ENCODE measurements around the gene TMBIM4. TPM values are rescaled to one million over a fixed set of nuclear protein-coding genes. Genes with fewer than 3 reads are reported as not detected.

The TMBIM4 gene
- total RNA-seq, 4 donors from 2014 or later, result 73.5 to 110 (median 80.9) TPM

- Histone ChIP-seq H3K4me1 (no peaks in the 10 kb centered on the region), H3K4me3 (no peak overlapping the region), H3K36me3 (peaks cover 0 to 16% of the 10 kb centered on the region in 2 donors), H3K9me3 (no peaks in the 10 kb centered on the region), H3K27me3 (no peaks in the 10 kb centered on the region), H3K27ac (no peak overlapping the region)
- intact Hi-C loops (cut with DNase I; ENCODE audit: low total_unique reads) (no loop called here), in situ Hi-C loops (cut with MboI; ENCODE audit: low sequenced_read_pairs in 4 of 4) (no loop called here)
- DNase-seq, result no peak
- TF ChIP-seq POLR2A (IDR thresholded peaks at IDR 0.05), result no peak
- no peak for TF ChIP-seq CTCF (IDR thresholded peaks at IDR 0.05 in 4 of 5, conservative IDR thresholded peaks at IDR 0.05 in 1 of 5)
- ATAC-seq, result no peak
These were observed 51.4 kb downstream of the TMBIM4 start for GRCh38 chr12:66118240-66118891.

GRCh38 chr12:66117242-66117641 is 52.6 kb downstream of the TMBIM4 start:
- intact Hi-C loops (cut with DNase I; ENCODE audit: low total_unique reads) (no loop called here), in situ Hi-C loops (cut with MboI; ENCODE audit: low sequenced_read_pairs in 4 of 4) (no loop called here)
- H3K4me1 ChIP-seq, result no peaks in the 10 kb centered on the region
- no peak for DNase-seq
- no peak for TF ChIP-seq POLR2A (IDR thresholded peaks at IDR 0.05)
- TF ChIP-seq CTCF (IDR thresholded peaks at IDR 0.05 in 4 of 5, conservative IDR thresholded peaks at IDR 0.05 in 1 of 5), result no peak
- H3K4me3 ChIP-seq, result no peak overlapping the region
- no peaks in the 10 kb centered on the region for H3K27me3 ChIP-seq
- H3K9me3 ChIP-seq, result no peaks in the 10 kb centered on the region
- no peak for ATAC-seq
- peaks cover 0 to 5% of the 10 kb centered on the region in 2 donors for H3K36me3 ChIP-seq
- no peak overlapping the region for H3K27ac ChIP-seq

GRCh38 chr12:66115071-66115600 is 54.7 kb downstream of the TMBIM4 start:
- H3K27me3 ChIP-seq, result no peaks in the 10 kb centered on the region
- H3K4me3 ChIP-seq, result no peak overlapping the region
- intact Hi-C loops (cut with DNase I; ENCODE audit: low total_unique reads), result no loop called here
- H3K36me3 ChIP-seq, result no peaks in the 10 kb centered on the region
- H3K4me1 ChIP-seq, result no peaks in the 10 kb centered on the region
- no peak overlapping the region for H3K27ac ChIP-seq
- no peak for ATAC-seq
- DNase-seq, result no peak
- TF ChIP-seq POLR2A (IDR thresholded peaks at IDR 0.05), result no peak
- H3K9me3 ChIP-seq, result no peaks in the 10 kb centered on the region
- in situ Hi-C loops (cut with MboI; ENCODE audit: low sequenced_read_pairs in 4 of 4), result no loop called here

- intact Hi-C loops (cut with DNase I; ENCODE audit: low total_unique reads), result no loop called here
- Histone ChIP-seq H3K4me3 (no peak overlapping the region), H3K27me3 (no peaks in the 10 kb centered on the region), H3K27ac (no peak overlapping the region), H3K4me1 (no peaks in the 10 kb centered on the region), H3K9me3 (no peaks in the 10 kb centered on the region), H3K36me3 (no peaks in the 10 kb centered on the region)
- no peak for DNase-seq
- TF ChIP-seq POLR2A (IDR thresholded peaks at IDR 0.05), result no peak
- no peak for TF ChIP-seq CTCF (IDR thresholded peaks at IDR 0.05 in 4 of 5, conservative IDR thresholded peaks at IDR 0.05 in 1 of 5)
- in situ Hi-C loops (cut with MboI; ENCODE audit: low sequenced_read_pairs in 4 of 4), result no loop called here
- no peak for ATAC-seq
These were observed 56.3 kb downstream of the TMBIM4 start for GRCh38 chr12:66113471-66113870.

- Histone ChIP-seq H3K27me3 (no peaks in the 10 kb centered on the region), H3K4me1 (peaks cover 0 to 2% of the 10 kb centered on the region in 2 donors), H3K4me3 (no peak overlapping the region), H3K27ac (no peak overlapping the region), H3K36me3 (no peaks in the 10 kb centered on the region), H3K9me3 (no peaks in the 10 kb centered on the region)
- intact Hi-C loops (cut with DNase I; ENCODE audit: low total_unique reads) (no loop called here), in situ Hi-C loops (cut with MboI; ENCODE audit: low sequenced_read_pairs in 4 of 4) (no loop called here)
- ATAC-seq (no peak), DNase-seq (no peak)
- TF ChIP-seq CTCF (IDR thresholded peaks at IDR 0.05 in 4 of 5, conservative IDR thresholded peaks at IDR 0.05 in 1 of 5), result no peak
- no peak for TF ChIP-seq POLR2A (IDR thresholded peaks at IDR 0.05)
These were observed 58.2 kb downstream of the TMBIM4 start for GRCh38 chr12:66111605-66112004.

All from gastrocnemius medialis (tissue), 4 donors.